ENCODE data around the gene ZNF20. TPM values are rescaled to one million over a fixed set of nuclear protein-coding genes. Genes with fewer than 3 reads are reported as not detected.
"Not testable (repeated sequence)": the region's sequence is repeated elsewhere in the genome, so short reads cannot be mapped to it uniquely, and the experiment has no call there.

Gene ZNF20
- total RNA-seq, 3 donors from 2014 or later: 4.4 to 7.0 (median 6.0) TPM

- Histone ChIP-seq H3K4me3 (no peak overlapping the region), H3K36me3 (ENCODE audit: low read depth) (no peaks in the 10 kb centered on the region), H3K9me3 (peaks cover 8% of the 10 kb centered on the region), H3K4me1 (ENCODE audit: low read depth) (peaks cover 2% of the 10 kb centered on the region)
- ATAC-seq: no peak
- intact Hi-C loops (cut with DNase I, micrococcal nuclease): no loop called here
- DNase-seq: no peak
- no peak for TF ChIP-seq CTCF (IDR thresholded peaks at IDR 0.05)
Measured at GRCh38 chr19:12093777-12094176, 46.4 kb downstream of the ZNF20 start.

- no peak for TF ChIP-seq CTCF (IDR thresholded peaks at IDR 0.05)
- Histone ChIP-seq H3K4me1 (ENCODE audit: low read depth) (peaks cover 2% of the 10 kb centered on the region), H3K9me3 (peaks cover 2% of the 10 kb centered on the region), H3K4me3 (no peak overlapping the region), H3K36me3 (ENCODE audit: low read depth) (no peaks in the 10 kb centered on the region)
- intact Hi-C loops (cut with DNase I, micrococcal nuclease): no loop called here
- DNase-seq: no peak
- ATAC-seq: no peak
Measured at GRCh38 chr19:12092956-12093355, 47.2 kb downstream of the ZNF20 start.

- no peak for TF ChIP-seq CTCF (IDR thresholded peaks at IDR 0.05)
- intact Hi-C loops (cut with DNase I, micrococcal nuclease): no loop called here
- peak overlapping the region; percentile 17 for H3K4me3 ChIP-seq
- H3K9me3 ChIP-seq: no peaks in the 10 kb centered on the region
- ATAC-seq (peak; percentile 96), DNase-seq (peak; percentile 81 to 86 (median 81))
- H3K4me1 ChIP-seq (ENCODE audit: low read depth): peaks cover 2% of the 10 kb centered on the region
- no peaks in the 10 kb centered on the region for H3K36me3 ChIP-seq (ENCODE audit: low read depth)
Measured at GRCh38 chr19:12092065-12092867, 47.9 kb downstream of the ZNF20 start.

GRCh38 chr19:12090807-12091206, 49.3 kb downstream of the ZNF20 start:
- H3K9me3 ChIP-seq: no peaks in the 10 kb centered on the region
- TF ChIP-seq CTCF (IDR thresholded peaks at IDR 0.05): no peak
- H3K36me3 ChIP-seq (ENCODE audit: low read depth): no peaks in the 10 kb centered on the region
- H3K4me1 ChIP-seq (ENCODE audit: low read depth): peaks cover 2% of the 10 kb centered on the region
- peak in 2 of 3 donors; percentile 56 to 76 for DNase-seq
- no peak overlapping the region for H3K4me3 ChIP-seq
- ATAC-seq: peak; percentile 73
- intact Hi-C loops (cut with DNase I, micrococcal nuclease): no loop called here

GRCh38 chr19:12085074-12085818, 54.9 kb downstream of the ZNF20 start:
- intact Hi-C loops (cut with DNase I, micrococcal nuclease): no loop called here
- no peaks in the 10 kb centered on the region for H3K36me3 ChIP-seq (ENCODE audit: low read depth)
- no peak for TF ChIP-seq CTCF (IDR thresholded peaks at IDR 0.05)
- DNase-seq (no peak), ATAC-seq (no peak)
- peaks cover 46% of the 10 kb centered on the region for H3K9me3 ChIP-seq
- H3K4me1 ChIP-seq (ENCODE audit: low read depth): no peaks in the 10 kb centered on the region
- no peak overlapping the region for H3K4me3 ChIP-seq

- H3K9me3 ChIP-seq: peaks cover 65% of the 10 kb centered on the region
- H3K4me1 ChIP-seq (ENCODE audit: low read depth); intact Hi-C loops (cut with DNase I, micrococcal nuclease); H3K36me3 ChIP-seq (ENCODE audit: low read depth); DNase-seq; ATAC-seq; H3K4me3 ChIP-seq: not testable (repeated sequence)
Measured at GRCh38 chr19:12083336-12083735, 56.8 kb downstream of the ZNF20 start.
